MCF 10A (cell line): ENCODE measurements around the gene ZSWIM5. TPM values are rescaled to one million over a fixed set of nuclear protein-coding genes. Genes with fewer than 3 reads are reported as not detected.
"Not testable (repeated sequence)": the region's sequence is repeated elsewhere in the genome, so short reads cannot be mapped to it uniquely, and the experiment has no call there.

Experiments
- BruUV-seq: library from RNA; stranded (reverse); fragments of 400-500 nt; replicated peaks from 2 replicates; lab custom pipeline; 2021; lab: Mats Ljungman, UMichigan
- CTCF ChIA-PET: fragments of 300-600 bp; sonication (Branson Sonifier 250); formaldehyde crosslinking; extraction: SDS; loops from one replicate; lab custom pipeline; 2021; ENCODE audit warnings: antibody characterized with exemption, inconsistent platforms; lab: Yijun Ruan, JAX
- POLR2A ChIA-PET: fragments of 300-600, 350-650 bp; sonication (Branson Sonifier 250); formaldehyde crosslinking; extraction: SDS; loops from one replicate; lab custom pipeline; 2020; ENCODE audit warnings: antibody characterized with exemption, inconsistent platforms; lab: Yijun Ruan, JAX
- DNase-seq: peaks from one replicate; pipeline ENCODE4 v3.0.0-alpha.2; 2018; ENCODE audit not compliant: unreplicated experiment
- H3K27ac Mint-ChIP-seq: one replicate; pipeline ENCODE4 v1.8.0; 2022; ENCODE audit warnings: mild to moderate bottlenecking, low read depth, mixed read lengths; ENCODE audit not compliant: unreplicated experiment
- H3K27me3 Mint-ChIP-seq: one replicate; pipeline ENCODE4 v1.8.0; 2022; ENCODE audit warnings: mixed read lengths; ENCODE audit not compliant: insufficient read depth, unreplicated experiment
- H3K36me3 Mint-ChIP-seq: one replicate; pipeline ENCODE4 v1.8.0; 2022; ENCODE audit warnings: mild to moderate bottlenecking, moderate library complexity, mixed read lengths; ENCODE audit not compliant: insufficient read depth, unreplicated experiment
- H3K4me1 Mint-ChIP-seq: one replicate; pipeline ENCODE4 v1.8.0; 2022; ENCODE audit warnings: mixed read lengths; ENCODE audit not compliant: insufficient read depth, unreplicated experiment
- H3K4me3 Mint-ChIP-seq: one replicate; pipeline ENCODE4 v1.8.0; 2022; ENCODE audit warnings: mild to moderate bottlenecking, moderate library complexity, mixed read lengths; ENCODE audit not compliant: unreplicated experiment
- H3K9me3 Mint-ChIP-seq: one replicate; pipeline ENCODE4 v1.8.0; 2022; ENCODE audit warnings: mixed read lengths; ENCODE audit not compliant: unreplicated experiment
- CTCF ChIP-seq: fragments of 200-600 bp; IDR thresholded peaks from one replicate; pipeline ENCODE4 v1.8.0; 2022; ENCODE audit warnings: antibody characterized with exemption, mild to moderate bottlenecking; ENCODE audit not compliant: unreplicated experiment
- intact Hi-C: fragments of 100-400 bp; cut with micrococcal nuclease; formaldehyde crosslinking; loops from 2 replicates; pipeline ENCODE4 v1.14.1; 2022
- total RNA-seq: library from RNA; stranded (reverse); gene quantifications from 2 replicates; pipeline ENCODE4 v1.2.3, GENCODE V29; 2022

Gene ZSWIM5
- total RNA-seq, 1 experiment from 2014 or later, result 0.14 TPM

GRCh38 chr1:45095450-45095849 lies 111.0 kb downstream of the ZSWIM5 start:
- no TSS peak for BruUV-seq
- CTCF ChIA-PET, result no interaction called here
- no peak overlapping the region for H3K4me3 Mint-ChIP-seq
- TF ChIP-seq CTCF, result no peak
- DNase-seq, result no peak
- H3K36me3 Mint-ChIP-seq, result no peaks in the 10 kb centered on the region
- H3K27ac Mint-ChIP-seq, result no peak overlapping the region
- no peaks in the 10 kb centered on the region for H3K4me1 Mint-ChIP-seq
- H3K9me3 Mint-ChIP-seq, result no peaks in the 10 kb centered on the region
- intact Hi-C loops, result no loop called here
- POLR2A ChIA-PET, result no interaction called here
- H3K27me3 Mint-ChIP-seq, result peaks cover 25% of the 10 kb centered on the region

GRCh38 chr1:45094371-45094770 lies 112.0 kb downstream of the ZSWIM5 start:
- CTCF ChIA-PET, H3K9me3 Mint-ChIP-seq, POLR2A ChIA-PET, H3K36me3 Mint-ChIP-seq, H3K4me1 Mint-ChIP-seq, H3K4me3 Mint-ChIP-seq, BruUV-seq, H3K27ac Mint-ChIP-seq, intact Hi-C loops, DNase-seq: not testable (repeated sequence)
- H3K27me3 Mint-ChIP-seq, result peaks cover 21% of the 10 kb centered on the region

GRCh38 chr1:45093334-45093733 lies 113.1 kb downstream of the ZSWIM5 start:
- CTCF ChIA-PET, result interaction anchor here (0.6 to 1.1 kb wide), 3 partner anchors 21 to 476 kb away, joined by 3 read pairs; no protein-coding TSS in a partner anchor
- intact Hi-C loops, result no loop called here
- H3K36me3 Mint-ChIP-seq, result no peaks in the 10 kb centered on the region
- DNase-seq, result no peak
- TF ChIP-seq CTCF, result no peak
- H3K4me3 Mint-ChIP-seq, result no peak overlapping the region
- H3K4me1 Mint-ChIP-seq, result no peaks in the 10 kb centered on the region
- H3K27me3 Mint-ChIP-seq, result peaks cover 10% of the 10 kb centered on the region
- POLR2A ChIA-PET, result no interaction called here
- no TSS peak for BruUV-seq
- no peak overlapping the region for H3K27ac Mint-ChIP-seq
- no peaks in the 10 kb centered on the region for H3K9me3 Mint-ChIP-seq

- no peak for TF ChIP-seq CTCF
- DNase-seq, result no peak
- intact Hi-C loops, result no loop called here
- Mint-ChIP-seq H3K27me3 (no peaks in the 10 kb centered on the region), H3K4me1 (no peaks in the 10 kb centered on the region), H3K27ac (no peak overlapping the region), H3K4me3 (no peak overlapping the region), H3K9me3 (no peaks in the 10 kb centered on the region), H3K36me3 (no peaks in the 10 kb centered on the region)
- no TSS peak for BruUV-seq
- CTCF ChIA-PET, result no interaction called here
- POLR2A ChIA-PET, result interaction anchor here (0.6 to 1.4 kb wide), 2 partner anchors 18 to 496 kb away, joined by 3 to 4 read pairs; no protein-coding TSS in a partner anchor
Measured at GRCh38 chr1:45089711-45090110, 116.7 kb downstream of the ZSWIM5 start.

- TF ChIP-seq CTCF, result no peak
- Mint-ChIP-seq H3K27ac (no peak overlapping the region), H3K27me3 (no peaks in the 10 kb centered on the region), H3K36me3 (no peaks in the 10 kb centered on the region), H3K4me1 (no peaks in the 10 kb centered on the region), H3K4me3 (no peak overlapping the region), H3K9me3 (no peaks in the 10 kb centered on the region)
- ChIA-PET CTCF (no interaction called here), POLR2A (interaction anchor here (0.6 kb wide), 1 partner anchor 106 kb away, joined by 3 read pairs; no protein-coding TSS in a partner anchor)
- intact Hi-C loops, result no loop called here
- no peak for DNase-seq
- no TSS peak for BruUV-seq
Measured at GRCh38 chr1:45084562-45084961, 121.8 kb downstream of the ZSWIM5 start.
